Testis (tissue), 2 donors: Measurements from ENCODE around the gene CMA1.

Experiments used
- POLR2A ChIP-seq: fragments of 450-650 bp; IDR thresholded peaks from one replicate; pipeline ENCODE4 v1.6.1; 2017; ENCODE audit warnings: antibody characterized with exemption, mild to moderate bottlenecking, moderate library complexity
- TF ChIP-seq, protein P1 (sequence below), 3 experiments: fragments of 450-650 bp in 2 of 3; fragments of 200-600 bp in 1 of 3; sonication (generic) in 1 of 3; IDR thresholded peaks; one replicate each; pipeline ENCODE4 v1.5.1; 2016 to 2019; ENCODE audit warnings: antibody characterized with exemption in 3 of 3, mild to moderate bottlenecking in 2 of 3, moderate library complexity in 1 of 3

GRCh38 chr14:24504425-24504950 lies 3.6 kb downstream of the CMA1 start:
- TF ChIP-seq, protein P1, sequence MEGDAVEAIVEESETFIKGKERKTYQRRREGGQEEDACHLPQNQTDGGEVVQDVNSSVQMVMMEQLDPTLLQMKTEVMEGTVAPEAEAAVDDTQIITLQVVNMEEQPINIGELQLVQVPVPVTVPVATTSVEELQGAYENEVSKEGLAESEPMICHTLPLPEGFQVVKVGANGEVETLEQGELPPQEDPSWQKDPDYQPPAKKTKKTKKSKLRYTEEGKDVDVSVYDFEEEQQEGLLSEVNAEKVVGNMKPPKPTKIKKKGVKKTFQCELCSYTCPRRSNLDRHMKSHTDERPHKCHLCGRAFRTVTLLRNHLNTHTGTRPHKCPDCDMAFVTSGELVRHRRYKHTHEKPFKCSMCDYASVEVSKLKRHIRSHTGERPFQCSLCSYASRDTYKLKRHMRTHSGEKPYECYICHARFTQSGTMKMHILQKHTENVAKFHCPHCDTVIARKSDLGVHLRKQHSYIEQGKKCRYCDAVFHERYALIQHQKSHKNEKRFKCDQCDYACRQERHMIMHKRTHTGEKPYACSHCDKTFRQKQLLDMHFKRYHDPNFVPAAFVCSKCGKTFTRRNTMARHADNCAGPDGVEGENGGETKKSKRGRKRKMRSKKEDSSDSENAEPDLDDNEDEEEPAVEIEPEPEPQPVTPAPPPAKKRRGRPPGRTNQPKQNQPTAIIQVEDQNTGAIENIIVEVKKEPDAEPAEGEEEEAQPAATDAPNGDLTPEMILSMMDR (IDR thresholded peaks at IDR 0.05): no peak
- TF ChIP-seq POLR2A: no peak
